GM19240 (cell line): ENCODE data around the gene SHISA4.

Experiments used
- DNase-seq: peaks from one replicate; pipeline ENCODE4 v3.0.0; 2011; ENCODE audit warnings: low spot score; ENCODE audit not compliant: insufficient read length

The SHISA4 gene

GRCh38 chr1:201881617-201882016 is 7.1 kb upstream of the SHISA4 start:
- no peak for DNase-seq

GRCh38 chr1:201882665-201883132 is 6.0 kb upstream of the SHISA4 start:
- no peak for DNase-seq

- no peak for DNase-seq
These were observed 5.4 kb upstream of the SHISA4 start for GRCh38 chr1:201883266-201883665.

- DNase-seq, result no peak
These were observed 4.9 kb upstream of the SHISA4 start for GRCh38 chr1:201883786-201884185.

GRCh38 chr1:201884425-201884824 is 4.3 kb upstream of the SHISA4 start:
- DNase-seq, result no peak

- DNase-seq, result no peak
These were observed 3.1 kb upstream of the SHISA4 start for GRCh38 chr1:201885531-201886075.

GRCh38 chr1:201886103-201886885 is 2.4 kb upstream of the SHISA4 start:
- DNase-seq, result no peak

- no peak for DNase-seq
These were observed 1.4 kb upstream of the SHISA4 start for GRCh38 chr1:201887116-201887866.

- no peak for DNase-seq
These were observed 631 bp downstream of the SHISA4 start for GRCh38 chr1:201889090-201889968.

- no peak for DNase-seq
These were observed 1.5 kb downstream of the SHISA4 start for GRCh38 chr1:201890223-201890622.

- DNase-seq, result no peak
These were observed 2.2 kb downstream of the SHISA4 start for GRCh38 chr1:201890806-201891450.

GRCh38 chr1:201891451-201892045 is 2.9 kb downstream of the SHISA4 start:
- DNase-seq, result no peak

- DNase-seq, result no peak
These were observed 3.5 kb downstream of the SHISA4 start for GRCh38 chr1:201892211-201892610.

- no peak for DNase-seq
These were observed 4.7 kb downstream of the SHISA4 start for GRCh38 chr1:201893431-201893830.

GRCh38 chr1:201894343-201895119 is 5.8 kb downstream of the SHISA4 start:
- no peak for DNase-seq

- DNase-seq, result no peak
These were observed 6.5 kb downstream of the SHISA4 start for GRCh38 chr1:201895120-201895665.

GRCh38 chr1:201895913-201896807 is 7.5 kb downstream of the SHISA4 start:
- peak; percentile 92 for DNase-seq

- no peak for DNase-seq
These were observed 8.3 kb downstream of the SHISA4 start for GRCh38 chr1:201896951-201897391.
